Ovary (tissue), 3 donors: ENCODE data around the gene PTPN1.

Experiments used
- CTCF ChIP-seq, 3 donors: fragments of 450-650 bp in 2 of 3; fragments of 200-600 bp in 1 of 3; IDR thresholded peaks; one replicate each; pipeline versions ENCODE4 v1.5.1 to v1.8.0; 2016 to 2022; ENCODE audit warnings: antibody characterized with exemption in 3 of 3, mild to moderate bottlenecking in 1 of 3
- POLR2A ChIP-seq: fragments of 450-650 bp; IDR thresholded peaks from one replicate; pipeline ENCODE4 v1.6.1; 2017; ENCODE audit warnings: antibody characterized with exemption, mild to moderate bottlenecking, moderate library complexity
- donor health status: DM: no; HTN: no; CAD: no.

- TF ChIP-seq CTCF (IDR thresholded peaks at IDR 0.05) = no peak
- TF ChIP-seq POLR2A = no peak
These were observed 69.3 kb downstream of the PTPN1 start for GRCh38 chr20:50579511-50579910.
